ENCODE data around the gene LIFR.

- no peak for TF ChIP-seq CTCF (IDR thresholded peaks at IDR 0.05)
- TF ChIP-seq ZFX (IDR thresholded peaks at IDR 0.05; ENCODE audit: borderline replicate concordance): no peak
These were observed 109.4 kb downstream of the LIFR start for GRCh38 chr5:38447056-38447455.

Data from 22Rv1 (cell line).